Smooth muscle cell (in vitro differentiated cells): ENCODE results near the gene CDCA8. TPM values are rescaled to one million over a fixed set of nuclear protein-coding genes. Genes with fewer than 3 reads are reported as not detected.

ENCODE experiments used
- DNase-seq: peaks from one replicate; lab custom pipeline; 2025; ENCODE audit not compliant: unreplicated experiment; lab: John Stamatoyannopoulos, UW
- H2AFZ ChIP-seq: fragments of 200-600 bp; sonication (generic); 2 replicates; pipeline ENCODE4 v1.6.0; 2016; ENCODE audit warnings: antibody characterized with exemption, low read depth, mild to moderate bottlenecking
- H3F3A ChIP-seq: fragments of 200-600 bp; sonication (generic); 2 replicates; pipeline ENCODE4 v1.6.0; 2017; ENCODE audit warnings: antibody characterized with exemption, low read depth
- H3K27ac ChIP-seq: fragments of 200-600 bp; sonication (generic); 2 replicates; pipeline ENCODE4 v1.5.1; 2016; ENCODE audit warnings: low read depth, mild to moderate bottlenecking
- H3K27me3 ChIP-seq: fragments of 200-600 bp; sonication (generic); 2 replicates; pipeline ENCODE4 v1.6.1; 2016; ENCODE audit warnings: low read depth, mild to moderate bottlenecking
- H3K36me3 ChIP-seq: fragments of 200-600 bp; sonication (generic); 2 replicates; pipeline ENCODE4 v1.5.1; 2016; ENCODE audit warnings: low read depth
- H3K4me1 ChIP-seq: fragments of 200-600 bp; sonication (generic); 2 replicates; pipeline ENCODE4 v1.5.1; 2016; ENCODE audit warnings: low read depth
- H3K4me2 ChIP-seq: fragments of 200-600 bp; sonication (generic); 2 replicates; pipeline ENCODE4 v1.6.0; 2016; ENCODE audit warnings: mild to moderate bottlenecking
- H3K4me3 ChIP-seq: fragments of 200-600 bp; sonication (generic); 2 replicates; pipeline ENCODE4 v1.5.1; 2016; ENCODE audit warnings: mild to moderate bottlenecking
- H3K79me2 ChIP-seq: fragments of 200-600 bp; sonication (generic); 2 replicates; pipeline ENCODE4 v1.6.0; 2016; ENCODE audit warnings: low read depth, mild to moderate bottlenecking
- H3K9ac ChIP-seq: fragments of 200-600 bp; sonication (generic); 2 replicates; pipeline ENCODE4 v1.6.0; 2016; ENCODE audit warnings: low read depth
- H3K9me3 ChIP-seq: fragments of 200-600 bp; sonication (generic); replicated peaks from 2 replicates; pipeline ENCODE4 v1.5.1; 2016; ENCODE audit warnings: low read depth
- H4K20me1 ChIP-seq: fragments of 200-600 bp; sonication (generic); 2 replicates; pipeline ENCODE4 v1.6.0; 2016; ENCODE audit warnings: low read depth
- WGBS: methylation state at CpG from one replicate; pipeline ENCODE4 v1.1.7; 2016; ENCODE audit warnings: low lambda C conversion rate; 5-methylcytosine and 5-hydroxymethylcytosine counted together
- polyA plus RNA-seq: library from polyadenylated mRNA; unstranded; fragments of >200 nt; fragmentation: Nextera tagmentation; extraction: Ambion mirVana; gene quantifications from 2 replicates; pipeline ENCODE4 v1.2.1, GENCODE V29; 2016
- total RNA-seq: library from RNA; depleted of rRNA; stranded (reverse); fragments of >200 nt; gene quantifications from 2 replicates; pipeline ENCODE4 v1.2.3, GENCODE V29; 2014
- TF ChIP-seq, protein P1 (sequence below): fragments of 200-600 bp; sonication (generic); IDR thresholded peaks from 2 replicates; pipeline ENCODE4 v1.5.1; 2017; ENCODE audit warnings: borderline replicate concordance, mild to moderate bottlenecking, antibody characterized with exemption; ENCODE audit not compliant: insufficient read depth, poor library complexity, severe bottlenecking

CDCA8 gene
- total and polyA plus RNA-seq, 2 experiments from 2014 or later: 2.4 to 12.4 TPM

DNA sequence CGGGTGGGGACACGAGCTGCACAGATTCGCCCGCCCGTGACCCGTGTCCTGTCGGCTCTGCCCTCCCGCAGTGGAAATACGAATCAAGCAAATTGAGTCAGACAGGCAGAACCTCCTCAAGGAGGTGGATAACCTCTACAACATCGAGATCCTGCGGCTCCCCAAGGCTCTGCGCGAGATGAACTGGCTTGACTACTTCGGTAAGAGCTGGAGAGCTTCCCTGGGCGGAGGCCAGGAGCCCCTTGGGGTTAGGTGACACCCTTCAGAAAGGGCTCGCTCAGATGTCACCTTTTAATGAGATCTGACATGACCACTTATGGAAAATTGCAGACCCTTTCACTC is 489 bp downstream of the CDCA8 start:
- no peaks in the 10 kb centered on the region for H4K20me1 ChIP-seq
- H3F3A ChIP-seq: no peaks in the 10 kb centered on the region
- H3K4me1 ChIP-seq: peaks cover 7% of the 10 kb centered on the region
- no peaks in the 10 kb centered on the region for H3K36me3 ChIP-seq
- H3K27ac ChIP-seq: no peak overlapping the region
- H3K4me2 ChIP-seq: peak overlapping the region; percentile 89
- TF ChIP-seq, protein P1, sequence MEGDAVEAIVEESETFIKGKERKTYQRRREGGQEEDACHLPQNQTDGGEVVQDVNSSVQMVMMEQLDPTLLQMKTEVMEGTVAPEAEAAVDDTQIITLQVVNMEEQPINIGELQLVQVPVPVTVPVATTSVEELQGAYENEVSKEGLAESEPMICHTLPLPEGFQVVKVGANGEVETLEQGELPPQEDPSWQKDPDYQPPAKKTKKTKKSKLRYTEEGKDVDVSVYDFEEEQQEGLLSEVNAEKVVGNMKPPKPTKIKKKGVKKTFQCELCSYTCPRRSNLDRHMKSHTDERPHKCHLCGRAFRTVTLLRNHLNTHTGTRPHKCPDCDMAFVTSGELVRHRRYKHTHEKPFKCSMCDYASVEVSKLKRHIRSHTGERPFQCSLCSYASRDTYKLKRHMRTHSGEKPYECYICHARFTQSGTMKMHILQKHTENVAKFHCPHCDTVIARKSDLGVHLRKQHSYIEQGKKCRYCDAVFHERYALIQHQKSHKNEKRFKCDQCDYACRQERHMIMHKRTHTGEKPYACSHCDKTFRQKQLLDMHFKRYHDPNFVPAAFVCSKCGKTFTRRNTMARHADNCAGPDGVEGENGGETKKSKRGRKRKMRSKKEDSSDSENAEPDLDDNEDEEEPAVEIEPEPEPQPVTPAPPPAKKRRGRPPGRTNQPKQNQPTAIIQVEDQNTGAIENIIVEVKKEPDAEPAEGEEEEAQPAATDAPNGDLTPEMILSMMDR: no peak
- H3K79me2 ChIP-seq: peaks cover 23% of the 10 kb centered on the region
- H3K27me3 ChIP-seq: no peaks in the 10 kb centered on the region
- peak overlapping the region; percentile 95 for H2AFZ ChIP-seq
- DNase-seq: no peak
- H3K9me3 ChIP-seq: no peaks in the 10 kb centered on the region
- peak overlapping the region; percentile 34 for H3K9ac ChIP-seq
- H3K4me3 ChIP-seq: peak overlapping the region; percentile 78
- WGBS: 3% methylated on average over 16 of the region's 16 CpGs

DNA sequence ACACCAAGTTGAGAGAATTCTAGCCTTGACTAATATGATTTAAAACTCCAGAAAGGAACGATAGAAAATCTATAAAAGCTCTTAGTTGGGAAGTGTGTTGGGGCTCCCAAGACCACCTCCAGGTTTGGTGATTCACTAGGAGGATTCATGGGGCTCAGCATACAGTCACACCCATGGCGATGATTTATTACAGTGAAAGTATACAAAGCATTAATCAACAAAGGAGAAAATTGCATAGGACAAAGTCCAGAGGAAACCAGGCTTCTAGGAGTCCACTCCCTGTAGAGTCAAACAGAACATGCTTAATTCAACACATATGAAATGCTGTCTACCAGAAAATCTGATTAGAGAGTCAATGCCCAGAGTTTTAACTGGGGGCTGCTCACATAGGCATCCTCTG is 4.8 kb downstream of the CDCA8 start:
- no peak overlapping the region for H3K27ac ChIP-seq
- no peak overlapping the region for H3K4me2 ChIP-seq
- no peaks in the 10 kb centered on the region for H4K20me1 ChIP-seq
- no peak for DNase-seq
- TF ChIP-seq, protein P1: no peak
- no peaks in the 10 kb centered on the region for H3K4me1 ChIP-seq
- H3K27me3 ChIP-seq: no peaks in the 10 kb centered on the region
- H3F3A ChIP-seq: no peaks in the 10 kb centered on the region
- no peaks in the 10 kb centered on the region for H3K36me3 ChIP-seq
- H3K9ac ChIP-seq: no peak overlapping the region
- H3K4me3 ChIP-seq: no peak overlapping the region
- H3K9me3 ChIP-seq: no peaks in the 10 kb centered on the region
- H3K79me2 ChIP-seq: peaks cover 8% of the 10 kb centered on the region
- H2AFZ ChIP-seq: no peak overlapping the region
- 98% methylated on average over 2 of the region's 2 CpGs for WGBS

DNA sequence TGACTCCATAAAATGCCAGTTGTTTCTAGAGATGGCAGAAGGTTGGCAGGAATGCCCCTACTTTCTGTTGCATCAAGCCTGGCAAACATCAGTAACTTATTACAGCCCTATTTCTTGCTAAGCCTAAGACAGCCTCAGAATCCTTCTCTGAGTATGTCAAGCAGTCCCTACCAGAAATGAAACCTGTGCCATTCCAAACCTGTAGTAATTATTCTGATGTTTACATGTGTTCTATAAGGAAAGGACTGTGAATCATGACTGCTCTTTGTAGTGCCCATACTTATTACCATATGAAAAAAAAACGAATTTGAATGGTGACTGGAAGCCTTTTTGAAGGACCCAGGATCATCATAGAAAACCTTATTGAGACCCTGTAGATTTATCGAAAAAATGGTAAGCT is 5.4 kb downstream of the CDCA8 start:
- H3K79me2 ChIP-seq: peaks cover 8% of the 10 kb centered on the region
- no peak overlapping the region for H3K9ac ChIP-seq
- no peak overlapping the region for H3K27ac ChIP-seq
- TF ChIP-seq, protein P1: no peak
- H3K4me1 ChIP-seq: no peaks in the 10 kb centered on the region
- H4K20me1 ChIP-seq: no peaks in the 10 kb centered on the region
- H3K4me2 ChIP-seq: no peak overlapping the region
- no peak overlapping the region for H2AFZ ChIP-seq
- no peaks in the 10 kb centered on the region for H3F3A ChIP-seq
- H3K4me3 ChIP-seq: no peak overlapping the region
- DNase-seq: no peak
- WGBS: 96% methylated on average over 2 of the region's 2 CpGs
- H3K9me3 ChIP-seq: no peaks in the 10 kb centered on the region
- H3K27me3 ChIP-seq: no peaks in the 10 kb centered on the region
- H3K36me3 ChIP-seq: no peaks in the 10 kb centered on the region

DNA sequence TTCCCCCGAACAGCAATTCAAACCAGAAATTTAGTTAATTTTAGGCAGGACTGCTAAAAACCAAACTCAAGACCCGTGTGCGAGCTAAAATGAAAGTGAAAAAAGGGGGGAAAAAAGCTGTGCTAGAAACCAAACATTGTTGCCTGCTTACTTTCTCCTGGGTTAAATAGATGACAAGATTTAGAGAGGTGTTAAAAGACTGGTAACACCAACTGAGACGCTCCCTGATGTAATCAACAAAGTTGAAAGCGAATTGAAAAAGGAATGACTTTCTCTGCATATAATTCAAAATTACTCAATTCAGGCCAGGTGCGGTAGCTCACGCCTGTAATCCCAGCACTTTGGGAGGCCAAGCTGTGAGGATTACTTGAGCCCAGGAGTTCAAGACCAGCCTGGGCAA is 6.8 kb downstream of the CDCA8 start:
- Histone ChIP-seq H4K20me1 (no peaks in the 10 kb centered on the region), H3K79me2 (no peaks in the 10 kb centered on the region), H3K27me3 (no peaks in the 10 kb centered on the region), H3K4me1 (no peaks in the 10 kb centered on the region), H3F3A (no peaks in the 10 kb centered on the region), H3K9me3 (no peaks in the 10 kb centered on the region), H3K27ac (no peak overlapping the region), H3K4me2 (no peak overlapping the region), H3K4me3 (no peak overlapping the region), H3K36me3 (no peaks in the 10 kb centered on the region), H3K9ac (no peak overlapping the region), H2AFZ (no peak overlapping the region)
- DNase-seq: no peak
- TF ChIP-seq, protein P1: no peak
- 99% methylated on average over 7 of the region's 7 CpGs for WGBS
